Smooth muscle cell (in vitro differentiated cells): ENCODE data around the gene CNIH3. TPM values are rescaled to one million over a fixed set of nuclear protein-coding genes. Genes with fewer than 3 reads are reported as not detected.

Source experiments
- DNase-seq: peaks from one replicate; lab custom pipeline; 2025; ENCODE audit not compliant: unreplicated experiment; lab: John Stamatoyannopoulos, UW
- H2AFZ ChIP-seq: fragments of 200-600 bp; sonication (generic); 2 replicates; pipeline ENCODE4 v1.6.0; 2016; ENCODE audit warnings: antibody characterized with exemption, low read depth, mild to moderate bottlenecking
- H3F3A ChIP-seq: fragments of 200-600 bp; sonication (generic); 2 replicates; pipeline ENCODE4 v1.6.0; 2017; ENCODE audit warnings: antibody characterized with exemption, low read depth
- H3K27ac ChIP-seq: fragments of 200-600 bp; sonication (generic); 2 replicates; pipeline ENCODE4 v1.5.1; 2016; ENCODE audit warnings: low read depth, mild to moderate bottlenecking
- H3K27me3 ChIP-seq: fragments of 200-600 bp; sonication (generic); 2 replicates; pipeline ENCODE4 v1.6.1; 2016; ENCODE audit warnings: low read depth, mild to moderate bottlenecking
- H3K36me3 ChIP-seq: fragments of 200-600 bp; sonication (generic); 2 replicates; pipeline ENCODE4 v1.5.1; 2016; ENCODE audit warnings: low read depth
- H3K4me1 ChIP-seq: fragments of 200-600 bp; sonication (generic); 2 replicates; pipeline ENCODE4 v1.5.1; 2016; ENCODE audit warnings: low read depth
- H3K4me2 ChIP-seq: fragments of 200-600 bp; sonication (generic); 2 replicates; pipeline ENCODE4 v1.6.0; 2016; ENCODE audit warnings: mild to moderate bottlenecking
- H3K4me3 ChIP-seq: fragments of 200-600 bp; sonication (generic); 2 replicates; pipeline ENCODE4 v1.5.1; 2016; ENCODE audit warnings: mild to moderate bottlenecking
- H3K79me2 ChIP-seq: fragments of 200-600 bp; sonication (generic); 2 replicates; pipeline ENCODE4 v1.6.0; 2016; ENCODE audit warnings: low read depth, mild to moderate bottlenecking
- H3K9ac ChIP-seq: fragments of 200-600 bp; sonication (generic); 2 replicates; pipeline ENCODE4 v1.6.0; 2016; ENCODE audit warnings: low read depth
- H3K9me3 ChIP-seq: fragments of 200-600 bp; sonication (generic); replicated peaks from 2 replicates; pipeline ENCODE4 v1.5.1; 2016; ENCODE audit warnings: low read depth
- H4K20me1 ChIP-seq: fragments of 200-600 bp; sonication (generic); 2 replicates; pipeline ENCODE4 v1.6.0; 2016; ENCODE audit warnings: low read depth
- CTCF ChIP-seq: fragments of 200-600 bp; sonication (generic); IDR thresholded peaks from 2 replicates; pipeline ENCODE4 v1.5.1; 2017; ENCODE audit warnings: borderline replicate concordance, mild to moderate bottlenecking, antibody characterized with exemption; ENCODE audit not compliant: insufficient read depth, poor library complexity, severe bottlenecking
- WGBS: methylation state at CpG from one replicate; pipeline ENCODE4 v1.1.7; 2016; ENCODE audit warnings: low lambda C conversion rate; 5-methylcytosine and 5-hydroxymethylcytosine counted together
- polyA plus RNA-seq: library from polyadenylated mRNA; unstranded; fragments of >200 nt; fragmentation: Nextera tagmentation; extraction: Ambion mirVana; gene quantifications from 2 replicates; pipeline ENCODE4 v1.2.1, GENCODE V29; 2016
- total RNA-seq: library from RNA; depleted of rRNA; stranded (reverse); fragments of >200 nt; gene quantifications from 2 replicates; pipeline ENCODE4 v1.2.3, GENCODE V29; 2014

CNIH3 gene
- total and polyA plus RNA-seq, 2 experiments from 2014 or later: 6.6 to 8.0 TPM

- Histone ChIP-seq H3K9me3 (no peaks in the 10 kb centered on the region), H3K4me1 (no peaks in the 10 kb centered on the region), H3K27ac (no peak overlapping the region), H3F3A (no peaks in the 10 kb centered on the region), H4K20me1 (no peaks in the 10 kb centered on the region), H2AFZ (no peak overlapping the region), H3K36me3 (no peaks in the 10 kb centered on the region), H3K9ac (no peak overlapping the region), H3K4me3 (no peak overlapping the region), H3K79me2 (no peaks in the 10 kb centered on the region), H3K27me3 (no peaks in the 10 kb centered on the region), H3K4me2 (no peak overlapping the region)
- no peak for TF ChIP-seq CTCF
- DNase-seq: no peak
- 80% methylated on average over 5 of the region's 5 CpGs for WGBS
These were observed 60.4 kb downstream of the CNIH3 start for GRCh38 chr1:224676551-224676950.

GRCh38 chr1:224678168-224678567, 62.1 kb downstream of the CNIH3 start:
- no peaks in the 10 kb centered on the region for H4K20me1 ChIP-seq
- H3K4me3 ChIP-seq: no peak overlapping the region
- no peak overlapping the region for H3K4me2 ChIP-seq
- no peak overlapping the region for H3K9ac ChIP-seq
- no peak for TF ChIP-seq CTCF
- H3K79me2 ChIP-seq: no peaks in the 10 kb centered on the region
- H3K4me1 ChIP-seq: peaks cover 4% of the 10 kb centered on the region
- 89% methylated on average over 4 of the region's 4 CpGs for WGBS
- H3F3A ChIP-seq: no peaks in the 10 kb centered on the region
- H3K9me3 ChIP-seq: no peaks in the 10 kb centered on the region
- H3K27me3 ChIP-seq: no peaks in the 10 kb centered on the region
- no peak overlapping the region for H2AFZ ChIP-seq
- DNase-seq: no peak
- H3K27ac ChIP-seq: no peak overlapping the region
- H3K36me3 ChIP-seq: no peaks in the 10 kb centered on the region

GRCh38 chr1:224679606-224680005, 63.5 kb downstream of the CNIH3 start:
- TF ChIP-seq CTCF: no peak

GRCh38 chr1:224681816-224682215, 65.7 kb downstream of the CNIH3 start:
- H4K20me1 ChIP-seq: no peaks in the 10 kb centered on the region
- H3K4me2 ChIP-seq: no peak overlapping the region
- H3K9me3 ChIP-seq: no peaks in the 10 kb centered on the region
- DNase-seq: no peak
- H3K27me3 ChIP-seq: no peaks in the 10 kb centered on the region
- TF ChIP-seq CTCF: no peak
- H3K9ac ChIP-seq: no peak overlapping the region
- no peaks in the 10 kb centered on the region for H3K79me2 ChIP-seq
- no peak overlapping the region for H3K27ac ChIP-seq
- no peak overlapping the region for H3K4me3 ChIP-seq
- no peaks in the 10 kb centered on the region for H3K36me3 ChIP-seq
- 82% methylated on average over 6 of the region's 6 CpGs for WGBS
- H2AFZ ChIP-seq: no peak overlapping the region
- no peaks in the 10 kb centered on the region for H3F3A ChIP-seq
- H3K4me1 ChIP-seq: peaks cover 4% of the 10 kb centered on the region

More at GRCh38 chr1:224679606-224680005, 63.5 kb downstream of the CNIH3 start:
- Histone ChIP-seq H3K27me3 (no peaks in the 10 kb centered on the region), H3K9ac (no peak overlapping the region), H3K4me3 (no peak overlapping the region), H3K9me3 (no peaks in the 10 kb centered on the region), H3K36me3 (no peaks in the 10 kb centered on the region), H3K79me2 (no peaks in the 10 kb centered on the region), H3F3A (no peaks in the 10 kb centered on the region), H4K20me1 (no peaks in the 10 kb centered on the region), H3K4me2 (no peak overlapping the region), H2AFZ (no peak overlapping the region), H3K27ac (no peak overlapping the region), H3K4me1 (peaks cover 4% of the 10 kb centered on the region)
- 93% methylated on average over 2 of the region's 2 CpGs for WGBS
- DNase-seq: no peak
